ENCODE data around the gene NPAS3.

NPAS3 gene

DNA sequence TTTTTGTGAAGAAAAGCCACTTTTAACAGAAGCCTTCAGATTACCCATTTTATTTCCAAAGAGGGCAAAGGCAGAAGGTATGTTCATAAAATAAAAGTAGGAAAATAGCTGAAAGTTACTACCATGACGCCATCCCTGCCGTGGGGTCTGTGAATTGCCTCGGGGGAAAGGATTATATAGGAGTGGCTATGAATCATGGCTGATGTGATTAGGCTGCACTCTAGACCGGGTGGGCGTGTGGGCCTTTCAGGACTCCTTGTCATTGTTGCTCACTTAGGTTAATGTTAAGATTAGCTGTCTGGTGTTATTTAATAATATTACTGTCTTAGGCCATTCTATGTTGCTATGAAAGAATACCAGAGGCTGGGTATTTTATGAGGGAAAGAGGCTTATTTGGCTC, 816.7 kb downstream of the NPAS3 start:
- DNase-seq (ENCODE audit: low read depth in 2 of 2), result no peak

DNA sequence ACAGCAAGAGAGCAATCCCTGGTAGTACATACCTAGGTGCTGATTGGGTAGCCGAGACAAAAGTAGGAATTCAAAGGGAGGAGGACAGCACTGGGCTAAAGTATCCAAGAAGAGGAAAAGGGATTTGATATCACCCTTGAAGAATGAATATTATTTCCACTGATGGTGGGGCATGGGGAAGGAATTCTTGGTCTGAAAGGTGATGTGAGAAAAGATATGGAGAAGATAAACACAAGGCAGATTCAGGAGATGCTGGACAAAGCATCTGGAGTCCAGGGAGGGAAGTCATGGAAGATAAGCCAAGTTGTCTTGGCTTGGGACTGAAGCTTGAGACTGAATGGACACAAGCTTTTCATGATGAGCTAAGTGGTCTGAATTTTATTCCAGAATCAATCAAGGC, 818.2 kb downstream of the NPAS3 start:
- DNase-seq (ENCODE audit: low read depth in 2 of 2), result no peak

DNA sequence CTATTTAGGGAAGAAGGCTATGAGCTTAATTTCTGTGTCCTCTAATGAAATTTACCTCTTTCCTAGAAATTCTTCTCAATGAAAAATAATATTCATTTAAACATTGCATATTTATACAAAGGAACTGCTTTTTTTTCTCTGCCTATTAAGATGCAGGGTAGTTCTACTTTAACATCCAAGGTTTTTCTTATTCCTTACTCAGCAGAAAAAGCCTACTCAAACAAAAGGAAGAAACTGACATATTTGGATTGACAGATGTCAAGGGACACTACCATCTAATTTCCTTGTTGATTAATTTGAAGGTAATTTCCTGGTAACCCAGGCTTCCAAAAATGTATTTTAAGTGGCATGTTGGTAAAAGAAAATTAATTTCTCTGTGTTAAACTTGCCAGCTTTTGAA, 819.9 kb downstream of the NPAS3 start:
- DNase-seq (ENCODE audit: low read depth in 2 of 2), result no peak

GRCh38 chr14:33762161-33762851, 823.6 kb downstream of the NPAS3 start:
- no peak for DNase-seq (ENCODE audit: low read depth in 2 of 2)

GRCh38 chr14:33764876-33765650, 826.4 kb downstream of the NPAS3 start:
- no peak for DNase-seq (ENCODE audit: low read depth in 2 of 2)

DNA sequence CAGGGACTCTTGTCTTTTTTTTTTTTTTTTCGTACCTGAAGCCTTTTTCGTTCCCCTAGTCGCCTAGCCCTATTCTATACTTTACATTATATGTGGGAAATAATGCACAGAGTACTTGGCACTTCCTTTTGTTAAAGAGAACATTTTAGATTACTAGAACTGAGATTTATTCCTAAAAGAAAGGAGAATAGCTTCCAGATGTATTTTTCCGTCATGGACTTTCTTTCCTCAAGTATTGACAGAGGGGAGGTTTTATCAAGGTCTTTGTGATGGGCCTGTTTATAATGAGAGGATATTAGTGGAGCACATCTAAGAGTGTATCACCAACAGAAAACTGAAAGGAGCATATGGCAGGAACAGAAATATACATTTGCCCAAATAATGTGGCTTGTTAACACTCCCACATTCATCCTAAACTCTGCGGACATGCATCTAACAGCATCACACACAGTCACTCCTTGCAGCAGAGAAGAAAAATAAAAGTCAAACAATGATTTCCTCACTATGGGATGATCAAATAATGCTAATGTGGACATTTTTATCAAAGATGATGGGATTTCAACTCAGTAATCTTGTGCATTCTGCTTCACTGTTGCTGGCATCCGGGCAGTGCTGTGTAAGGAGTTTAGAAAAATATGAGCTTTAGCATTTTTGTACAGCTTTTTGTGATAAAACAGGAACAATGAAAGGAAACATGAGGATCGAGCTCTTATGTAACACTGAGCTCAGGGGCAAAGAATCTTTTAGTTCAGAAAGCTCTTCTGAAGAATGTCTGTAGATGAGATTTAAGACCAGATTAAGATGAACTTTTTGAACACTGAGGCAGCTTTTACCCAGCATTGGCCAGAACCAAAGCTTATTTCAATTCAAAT, 829.1 kb downstream of the NPAS3 start:
- no peak for DNase-seq (ENCODE audit: low read depth in 2 of 2)

- DNase-seq (ENCODE audit: low read depth in 2 of 2), result no peak
Measured at GRCh38 chr14:33768458-33768830, 829.8 kb downstream of the NPAS3 start.

DNA sequence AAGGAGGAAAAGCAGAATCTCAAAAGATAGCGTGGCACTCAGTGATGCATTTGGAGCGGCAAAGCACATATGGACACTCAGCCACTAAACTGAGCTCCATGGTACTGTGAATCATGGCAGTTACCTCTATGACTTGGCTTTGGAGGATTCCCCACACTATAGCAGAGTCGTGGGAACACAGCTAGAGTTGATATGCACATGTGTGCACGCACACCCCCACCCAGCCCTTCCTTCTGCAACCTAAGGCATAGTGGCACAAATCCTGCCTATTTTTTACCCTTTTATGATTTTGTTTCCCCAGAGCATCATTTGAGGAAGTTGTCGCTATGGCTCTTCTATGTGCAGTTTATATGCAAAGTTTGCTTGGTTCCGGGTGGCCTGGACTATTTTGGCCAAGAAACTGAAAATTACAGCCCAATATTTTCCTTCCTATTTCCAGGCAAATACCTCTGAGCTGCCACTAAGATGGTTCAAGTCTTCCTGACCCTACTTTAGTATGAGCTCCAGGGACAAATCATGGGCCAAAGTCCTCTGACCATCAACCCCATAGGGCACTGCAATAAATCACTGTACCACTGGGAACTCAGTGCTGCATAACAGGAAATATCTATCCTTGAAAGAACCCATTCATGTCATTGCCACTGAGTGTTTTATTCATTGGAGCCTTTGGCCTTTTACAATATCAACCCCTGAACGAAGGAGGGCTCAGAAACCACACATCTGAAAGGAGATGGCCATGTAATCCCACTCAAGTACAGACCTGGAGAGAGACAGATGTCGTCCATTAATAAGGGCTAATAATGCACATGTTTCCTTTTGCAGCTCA, 834.7 kb downstream of the NPAS3 start:
- DNase-seq (ENCODE audit: low read depth in 2 of 2), result no peak

DNA sequence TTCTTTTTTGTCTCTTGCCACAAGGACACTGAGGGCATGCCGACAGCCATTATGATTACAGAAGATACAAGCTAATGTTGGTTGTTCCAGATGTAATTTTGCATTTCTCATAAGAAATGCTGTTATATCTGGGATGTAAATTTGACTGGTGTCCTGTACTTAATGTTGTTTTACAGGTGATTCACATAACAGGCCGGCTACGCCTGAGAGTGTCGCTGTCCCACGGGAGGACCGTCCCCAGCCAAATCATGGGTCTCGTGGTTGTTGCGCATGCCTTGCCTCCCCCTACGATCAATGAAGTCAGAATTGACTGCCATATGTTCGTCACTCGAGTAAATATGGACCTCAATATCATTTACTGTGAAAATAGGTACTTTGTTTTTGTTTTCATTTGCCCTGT, 835.5 kb downstream of the NPAS3 start:
- DNase-seq (ENCODE audit: low read depth in 2 of 2), result no peak

GRCh38 chr14:33774723-33775470, 836.2 kb downstream of the NPAS3 start:
- no peak for DNase-seq (ENCODE audit: low read depth in 2 of 2)

DNA sequence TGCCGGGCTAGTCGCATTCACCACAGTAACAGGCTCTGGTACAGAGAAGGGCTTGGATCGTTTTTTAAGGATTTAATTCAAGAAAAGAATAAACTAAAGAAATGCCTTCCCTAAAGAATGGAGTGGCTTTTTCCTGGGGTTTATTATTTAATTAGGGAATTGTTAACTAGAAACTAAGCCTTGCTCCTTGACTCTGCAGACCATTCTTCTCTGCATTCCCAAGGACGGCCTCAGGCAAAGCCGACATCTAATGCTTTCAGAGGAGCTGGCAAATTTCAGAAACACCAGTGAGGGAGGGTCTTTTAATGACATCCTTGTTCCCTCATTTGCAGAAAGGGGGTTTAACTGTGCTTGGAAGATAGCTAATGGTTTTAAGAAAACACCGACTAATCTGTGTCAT, 838.2 kb downstream of the NPAS3 start:
- DNase-seq (ENCODE audit: low read depth in 2 of 2), result no peak

GRCh38 chr14:33777681-33778080, 839.0 kb downstream of the NPAS3 start:
- DNase-seq (ENCODE audit: low read depth in 2 of 2), result no peak

- DNase-seq (ENCODE audit: low read depth in 2 of 2), result no peak
Measured at GRCh38 chr14:33780035-33780434, 841.4 kb downstream of the NPAS3 start.

DNA sequence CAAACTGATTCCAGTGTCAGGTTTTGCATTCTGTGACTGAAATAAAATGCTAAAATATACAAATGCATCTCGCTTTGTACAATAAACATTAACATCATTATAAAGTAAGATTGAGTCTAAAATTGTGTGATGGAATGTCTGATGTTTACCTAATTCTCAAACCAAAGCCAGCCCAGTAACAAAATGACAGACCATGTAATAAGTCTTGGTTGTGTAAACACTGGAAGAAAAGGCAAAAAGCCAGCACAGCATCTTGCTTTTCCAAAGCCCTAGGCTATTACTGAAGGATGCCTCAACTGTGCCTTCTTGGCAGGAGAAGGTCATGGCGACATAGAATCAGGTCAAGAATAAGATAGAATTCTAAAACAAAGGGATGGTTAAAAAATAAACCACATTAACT, 842.6 kb downstream of the NPAS3 start:
- no peak for DNase-seq (ENCODE audit: low read depth in 2 of 2)

DNA sequence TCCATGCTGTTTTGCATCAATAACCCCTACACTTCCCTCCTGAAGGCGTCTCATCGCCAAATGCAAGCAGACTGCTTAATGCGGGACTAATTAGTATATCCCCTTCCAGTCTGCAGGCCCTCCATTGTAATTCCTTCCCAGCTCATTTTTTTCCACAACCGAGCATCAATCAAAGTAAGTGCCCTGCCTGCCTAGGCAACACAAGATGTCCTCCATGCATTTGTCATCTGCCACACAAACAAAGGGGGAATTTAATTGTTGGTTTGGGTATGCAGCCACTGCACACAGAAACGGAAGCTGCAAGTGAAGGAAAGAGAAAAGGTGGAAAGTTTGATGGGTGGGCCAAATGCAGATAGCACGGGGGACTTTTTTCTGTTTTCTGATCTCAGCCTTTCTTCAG, 844.2 kb downstream of the NPAS3 start:
- no peak for DNase-seq (ENCODE audit: low read depth in 2 of 2)

DNA sequence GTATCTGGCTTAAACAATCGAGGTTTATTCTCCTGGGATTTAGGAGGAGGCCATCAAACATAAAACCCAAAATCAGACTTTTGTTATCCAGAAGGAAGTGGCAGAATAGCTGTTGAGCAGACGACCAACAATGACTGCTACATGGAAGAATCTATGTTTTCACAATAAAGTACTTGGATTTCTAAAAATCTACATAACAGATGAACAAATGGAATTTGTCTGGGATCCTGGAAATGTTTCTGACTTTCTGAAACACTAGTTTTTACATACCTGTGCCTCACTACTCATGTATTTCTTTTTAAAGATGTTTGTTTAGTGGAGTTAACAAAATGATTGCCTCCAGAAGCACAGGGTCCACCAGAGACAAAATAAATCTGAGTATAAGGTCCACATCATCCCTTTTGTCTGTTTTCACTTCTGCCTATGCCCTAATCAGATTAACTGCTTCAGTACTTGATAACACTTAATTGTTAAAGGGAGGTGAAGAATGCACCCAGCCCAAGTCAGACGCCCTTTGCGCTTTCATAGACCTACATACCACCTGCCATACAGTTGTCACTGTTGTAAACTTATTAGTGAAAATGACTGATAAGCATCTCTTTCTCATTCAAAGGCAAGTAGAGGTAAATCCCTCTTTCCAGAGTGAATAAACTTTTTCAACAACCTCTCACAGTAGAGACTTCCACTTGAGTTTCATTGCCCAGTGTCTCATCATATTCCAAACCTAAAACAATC, 847.6 kb downstream of the NPAS3 start:
- DNase-seq (ENCODE audit: low read depth in 2 of 2), result no peak

- no peak for DNase-seq (ENCODE audit: low read depth in 2 of 2)
Measured at GRCh38 chr14:33788161-33788560, 849.5 kb downstream of the NPAS3 start.

- no peak for DNase-seq (ENCODE audit: low read depth in 2 of 2)
Measured at GRCh38 chr14:33790996-33791395, 852.3 kb downstream of the NPAS3 start.

GRCh38 chr14:33792009-33792719, 853.5 kb downstream of the NPAS3 start:
- DNase-seq (ENCODE audit: low read depth in 2 of 2), result no peak

Measured in stimulated activated CD8-positive, alpha-beta memory T cell treated with anti-CD3 and anti-CD28 coated beads, Interleukin-7, amount 100 ng/mL, for 1 hour (primary cell).